A673 (cell line): Measurements from ENCODE around the gene IFITM2. TPM values are rescaled to one million over a fixed set of nuclear protein-coding genes. Genes with fewer than 3 reads are reported as not detected.

Experiments
- BruUV-seq: library from RNA; stranded (reverse); fragments of 400-500 nt; replicated peaks from 2 replicates; lab custom pipeline; 2021; lab: Mats Ljungman, UMichigan
- CTCF ChIA-PET: fragments of 300-600 bp; sonication (Branson Sonifier 250); formaldehyde crosslinking; loops from one replicate; lab custom pipeline; 2022; ENCODE audit warnings: antibody characterized with exemption; lab: Charles Lee
- POLR2A ChIA-PET: fragments of 300-600 bp; sonication (Branson Sonifier 250); formaldehyde crosslinking; loops from one replicate; lab custom pipeline; 2022; ENCODE audit warnings: antibody characterized with exemption; ENCODE audit not compliant: low non-redundant PET; lab: Charles Lee
- DNase-seq: peaks from one replicate; pipeline ENCODE4 v3.0.0-alpha.2; 2015; ENCODE audit warnings: low spot score
- H3K27ac ChIP-seq: fragments of 200-600 bp; sonication (generic); 2 replicates; pipeline ENCODE4 v1.5.1; 2016; ENCODE audit warnings: mixed run types, low read depth, mild to moderate bottlenecking, mixed read lengths, antibody characterized with exemption, low read length; ENCODE audit not compliant: poor library complexity, severe bottlenecking
- H3K27me3 ChIP-seq: fragments of 200-600 bp; sonication (generic); replicated peaks from 2 replicates; pipeline ENCODE4 v1.6.1; 2017; ENCODE audit warnings: mixed run types, low read depth, mild to moderate bottlenecking, mixed read lengths, antibody characterized with exemption, low read length; ENCODE audit not compliant: insufficient read depth, poor library complexity
- H3K36me3 ChIP-seq: fragments of 200-600 bp; sonication (generic); 2 replicates; pipeline ENCODE4 v1.6.1; 2016; ENCODE audit warnings: mixed run types, mild to moderate bottlenecking, mixed read lengths, antibody characterized with exemption, low read length; ENCODE audit not compliant: insufficient read depth, poor library complexity, severe bottlenecking
- H3K4me1 ChIP-seq: fragments of 200-600 bp; sonication (generic); 2 replicates; pipeline ENCODE4 v1.6.1; 2017; ENCODE audit warnings: mixed run types, mild to moderate bottlenecking, mixed read lengths, antibody characterized with exemption, low read length; ENCODE audit not compliant: insufficient read depth, poor library complexity, severe bottlenecking
- H3K4me3 ChIP-seq: fragments of 200-600 bp; sonication (generic); 2 replicates; pipeline ENCODE4 v1.5.1; 2016; ENCODE audit warnings: low read depth, mixed run types, mild to moderate bottlenecking, mixed read lengths, low read length; ENCODE audit not compliant: poor library complexity, severe bottlenecking
- H3K9me3 ChIP-seq: fragments of 200-600 bp; sonication (generic); 2 replicates; pipeline ENCODE4 v1.6.1; 2016; ENCODE audit warnings: mixed run types, low read depth, mild to moderate bottlenecking, mixed read lengths, antibody characterized with exemption, low read length; ENCODE audit not compliant: poor library complexity, severe bottlenecking
- EZH2 ChIP-seq: fragments of 200-600 bp; sonication (generic); IDR thresholded peaks from 2 replicates; pipeline ENCODE4 v1.6.1; 2017; ENCODE audit warnings: borderline replicate concordance, low read depth, mild to moderate bottlenecking, mixed read lengths, antibody characterized with exemption, low read length; ENCODE audit not compliant: poor library complexity, severe bottlenecking
- intact Hi-C: fragments of 100-400 bp; cut with micrococcal nuclease; formaldehyde crosslinking; loops from one replicate; pipeline ENCODE4 v1.10.0; 2022; ENCODE audit not compliant: unreplicated experiment
- total RNA-seq: library from RNA; stranded (reverse); gene quantifications from 2 replicates; pipeline ENCODE4 v1.2.3, GENCODE V29; 2021
- TF ChIP-seq, protein P1 (sequence below): fragments of 300-800, 200-600 bp; sonication (generic); conservative IDR thresholded peaks from 2 replicates; pipeline ENCODE4 v1.5.1; 2017; ENCODE audit warnings: low read depth, mild to moderate bottlenecking, antibody characterized with exemption, low read length, moderate library complexity, mixed read lengths

Gene IFITM2
- total RNA-seq, 1 experiment from 2014 or later: 25.5 TPM

DNA sequence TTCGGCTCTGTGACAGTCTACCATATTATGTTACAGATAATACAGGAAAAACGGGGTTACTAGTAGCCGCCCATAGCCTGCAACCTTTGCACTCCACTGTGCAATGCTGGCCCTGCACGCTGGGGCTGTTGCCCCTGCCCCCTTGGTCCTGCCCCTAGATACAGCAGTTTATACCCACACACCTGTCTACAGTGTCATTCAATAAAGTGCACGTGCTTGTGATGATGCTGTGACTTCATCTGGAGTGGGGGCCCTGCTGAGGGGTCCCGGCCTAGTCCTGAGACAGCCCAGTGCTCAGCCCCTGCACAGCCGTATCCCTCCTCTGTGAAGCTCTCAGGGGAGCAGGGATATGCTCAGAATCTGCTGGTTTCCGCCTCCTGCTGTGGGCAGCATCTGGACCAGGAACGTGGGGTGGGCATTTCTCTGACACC is 7.5 kb downstream of the IFITM2 start:
- POLR2A ChIA-PET: no interaction called here
- no peaks in the 10 kb centered on the region for H3K27me3 ChIP-seq
- no peak overlapping the region for H3K27ac ChIP-seq
- peak overlapping the region; percentile 55 for H3K4me3 ChIP-seq
- no peak for TF ChIP-seq EZH2
- TF ChIP-seq, protein P1, sequence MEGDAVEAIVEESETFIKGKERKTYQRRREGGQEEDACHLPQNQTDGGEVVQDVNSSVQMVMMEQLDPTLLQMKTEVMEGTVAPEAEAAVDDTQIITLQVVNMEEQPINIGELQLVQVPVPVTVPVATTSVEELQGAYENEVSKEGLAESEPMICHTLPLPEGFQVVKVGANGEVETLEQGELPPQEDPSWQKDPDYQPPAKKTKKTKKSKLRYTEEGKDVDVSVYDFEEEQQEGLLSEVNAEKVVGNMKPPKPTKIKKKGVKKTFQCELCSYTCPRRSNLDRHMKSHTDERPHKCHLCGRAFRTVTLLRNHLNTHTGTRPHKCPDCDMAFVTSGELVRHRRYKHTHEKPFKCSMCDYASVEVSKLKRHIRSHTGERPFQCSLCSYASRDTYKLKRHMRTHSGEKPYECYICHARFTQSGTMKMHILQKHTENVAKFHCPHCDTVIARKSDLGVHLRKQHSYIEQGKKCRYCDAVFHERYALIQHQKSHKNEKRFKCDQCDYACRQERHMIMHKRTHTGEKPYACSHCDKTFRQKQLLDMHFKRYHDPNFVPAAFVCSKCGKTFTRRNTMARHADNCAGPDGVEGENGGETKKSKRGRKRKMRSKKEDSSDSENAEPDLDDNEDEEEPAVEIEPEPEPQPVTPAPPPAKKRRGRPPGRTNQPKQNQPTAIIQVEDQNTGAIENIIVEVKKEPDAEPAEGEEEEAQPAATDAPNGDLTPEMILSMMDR: no peak
- intact Hi-C loops: no loop called here
- H3K9me3 ChIP-seq: no peaks in the 10 kb centered on the region
- H3K36me3 ChIP-seq: no peaks in the 10 kb centered on the region
- DNase-seq: no peak
- H3K4me1 ChIP-seq: peaks cover 13% of the 10 kb centered on the region
- CTCF ChIA-PET: no interaction called here
- no TSS peak for BruUV-seq

DNA sequence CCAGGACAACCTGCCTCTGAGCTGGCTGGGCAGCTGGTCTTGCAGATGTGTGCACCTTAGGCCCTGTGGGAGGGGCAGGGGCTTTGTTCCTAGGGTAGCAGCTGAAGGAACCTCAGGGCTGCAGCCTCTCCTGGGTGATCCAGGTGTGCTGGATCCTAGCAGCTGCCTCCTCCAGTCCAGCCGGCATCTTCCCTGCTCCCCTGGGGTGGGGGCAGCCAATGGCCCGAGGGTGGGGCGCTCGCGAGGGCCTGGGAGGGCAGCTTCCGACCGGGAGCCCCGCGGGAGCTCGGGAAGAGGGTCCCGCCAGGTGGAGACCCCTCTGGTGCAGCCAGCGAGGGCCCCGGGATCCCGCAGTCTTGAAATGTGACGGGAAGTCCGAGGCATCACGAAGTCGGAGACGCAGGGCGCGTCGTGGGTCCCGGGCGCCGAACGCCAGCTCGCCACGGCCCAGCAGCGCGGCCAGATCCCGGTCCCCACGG is 7.9 kb downstream of the IFITM2 start:
- no peak for DNase-seq
- H3K4me3 ChIP-seq: peak overlapping the region; percentile 55
- intact Hi-C loops: no loop called here
- H3K36me3 ChIP-seq: no peaks in the 10 kb centered on the region
- no peak for TF ChIP-seq EZH2
- TF ChIP-seq, protein P1: no peak
- no peak overlapping the region for H3K27ac ChIP-seq
- POLR2A ChIA-PET: no interaction called here
- H3K4me1 ChIP-seq: peaks cover 13% of the 10 kb centered on the region
- H3K27me3 ChIP-seq: no peaks in the 10 kb centered on the region
- no TSS peak for BruUV-seq
- H3K9me3 ChIP-seq: no peaks in the 10 kb centered on the region
- CTCF ChIA-PET: no interaction called here

DNA sequence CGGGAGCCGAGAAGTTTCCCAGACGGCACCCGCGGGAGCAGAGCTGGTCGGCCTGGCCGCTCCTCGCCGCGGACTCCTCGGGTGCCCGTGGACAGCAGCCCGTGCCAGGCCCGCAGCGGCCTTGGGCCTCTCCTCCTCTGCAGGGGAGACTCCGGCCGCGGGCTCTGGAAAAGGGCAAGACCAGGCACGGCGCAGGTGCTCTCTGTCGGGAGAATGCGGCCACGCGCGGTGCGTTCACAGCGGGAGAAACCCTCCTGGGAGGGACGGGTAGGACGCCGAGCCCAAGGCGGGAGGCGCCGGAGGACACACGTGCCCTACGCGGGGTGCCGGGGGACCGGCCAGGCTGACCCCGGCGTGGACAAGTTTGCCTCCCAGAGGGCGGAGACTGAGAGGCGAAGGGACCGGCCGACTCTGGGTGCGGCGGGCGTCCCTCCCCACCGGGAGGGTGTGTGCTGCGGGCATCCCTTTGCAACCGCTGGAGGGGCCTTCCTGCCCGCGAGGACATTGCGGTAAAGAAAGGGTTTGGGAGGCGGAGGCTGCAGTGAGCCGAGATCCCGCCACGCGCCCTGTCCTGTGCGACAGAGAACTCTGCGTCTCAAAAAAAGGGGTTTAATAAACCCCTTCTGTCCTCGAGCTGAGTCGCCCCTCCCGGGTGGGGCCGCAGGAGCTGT is 8.6 kb downstream of the IFITM2 start:
- no TSS peak for BruUV-seq
- peaks cover 13% of the 10 kb centered on the region for H3K4me1 ChIP-seq

More for the DNA sequence above, 8.6 kb downstream of the IFITM2 start:
- H3K36me3 ChIP-seq: no peaks in the 10 kb centered on the region
- ChIA-PET CTCF (no interaction called here), POLR2A (no interaction called here)
- DNase-seq: no peak
- H3K27ac ChIP-seq: no peak overlapping the region
- TF ChIP-seq EZH2: no peak
- TF ChIP-seq, protein P1: no peak
- no peak overlapping the region for H3K4me3 ChIP-seq
- H3K27me3 ChIP-seq: no peaks in the 10 kb centered on the region
- H3K9me3 ChIP-seq: no peaks in the 10 kb centered on the region
- intact Hi-C loops: no loop called here
